ENCODE data around the gene AP4M1.

Gene AP4M1

GRCh38 chr7:100085515-100085914 is 15.9 kb upstream of the AP4M1 start:
- DNase-seq (ENCODE audit: low spot score) = no peak

- DNase-seq (ENCODE audit: low spot score) = peak; percentile 56
Observed at GRCh38 chr7:100087055-100087750, 14.2 kb upstream of the AP4M1 start.

- no peak for DNase-seq (ENCODE audit: low spot score)
Observed at GRCh38 chr7:100088095-100088620, 13.3 kb upstream of the AP4M1 start.

GRCh38 chr7:100088621-100089457 is 12.6 kb upstream of the AP4M1 start, which contains the start of gene COPS6:
TSS of gene COPS6 (plus strand) at chr7:100088969. CDS start at chr7:100088991, 22 bp downstream.
- DNase-seq (ENCODE audit: low spot score) = peak; percentile 74

GRCh38 chr7:100089458-100090196 is 11.8 kb upstream of the AP4M1 start:
- no peak for DNase-seq (ENCODE audit: low spot score)

GRCh38 chr7:100090527-100091410 is 10.7 kb upstream of the AP4M1 start:
- DNase-seq (ENCODE audit: low spot score) = peak; percentile 39

GRCh38 chr7:100091411-100092181 is 9.8 kb upstream of the AP4M1 start:
- DNase-seq (ENCODE audit: low spot score) = peak; percentile 61

GRCh38 chr7:100093054-100093453 is 8.4 kb upstream of the AP4M1 start:
- no peak for DNase-seq (ENCODE audit: low spot score)

GRCh38 chr7:100093498-100093897 is 7.9 kb upstream of the AP4M1 start:
- no peak for DNase-seq (ENCODE audit: low spot score)

- DNase-seq (ENCODE audit: low spot score) = no peak
Observed at GRCh38 chr7:100093925-100094486, 7.4 kb upstream of the AP4M1 start.

GRCh38 chr7:100095289-100095688 is 6.2 kb upstream of the AP4M1 start:
- DNase-seq (ENCODE audit: low spot score) = no peak

GRCh38 chr7:100095704-100096103 is 5.7 kb upstream of the AP4M1 start:
- no peak for DNase-seq (ENCODE audit: low spot score)

GRCh38 chr7:100098913-100099312 is 2.5 kb upstream of the AP4M1 start:
- no peak for DNase-seq (ENCODE audit: low spot score)

GRCh38 chr7:100099452-100099851 is 2.0 kb upstream of the AP4M1 start:
- no peak for DNase-seq (ENCODE audit: low spot score)

GRCh38 chr7:100100420-100101015 is 925 bp upstream of the AP4M1 start:
- peak; percentile 95 for DNase-seq (ENCODE audit: low spot score)

- no peak for DNase-seq (ENCODE audit: low spot score)
Observed at GRCh38 chr7:100102950-100103840, 1.8 kb downstream of the AP4M1 start.

GRCh38 chr7:100105534-100105933 is 4.1 kb downstream of the AP4M1 start:
- DNase-seq (ENCODE audit: low spot score) = no peak

GRCh38 chr7:100106633-100107032 is 5.2 kb downstream of the AP4M1 start:
- no peak for DNase-seq (ENCODE audit: low spot score)

Data from SK-N-DZ (cell line).